ENCODE data around the gene ATP6V1B1. TPM values are rescaled to one million over a fixed set of nuclear protein-coding genes. Genes with fewer than 3 reads are reported as not detected.
"Not testable (repeated sequence)": the region's sequence is repeated elsewhere in the genome, so short reads cannot be mapped to it uniquely, and the experiment has no call there.

The ATP6V1B1 gene
- total RNA-seq, 1 donor from 2014 or later, result 2.4 TPM

- no peak for ATAC-seq
Measured at GRCh38 chr2:70992945-70993853, 57.5 kb downstream of the ATP6V1B1 start.

GRCh38 chr2:70994009-70994698 is 58.5 kb downstream of the ATP6V1B1 start:
- ATAC-seq, result peak; percentile 42

- peak; percentile 95 for ATAC-seq
Measured at GRCh38 chr2:70994699-70995425, 59.2 kb downstream of the ATP6V1B1 start, which contains the start of gene TEX261. TEX261 (minus strand) TSS chr2:70994873; CDS start chr2:70994757, 116 bp downstream.

GRCh38 chr2:70995426-70995729 is 59.7 kb downstream of the ATP6V1B1 start:
- peak; percentile 51 for ATAC-seq

GRCh38 chr2:70998885-70999284 is 63.2 kb downstream of the ATP6V1B1 start:
- not testable (repeated sequence) for ATAC-seq

- ATAC-seq, result no peak
Measured at GRCh38 chr2:70999362-70999761, 63.7 kb downstream of the ATP6V1B1 start.

- not testable (repeated sequence) for ATAC-seq
Measured at GRCh38 chr2:70999931-71000330, 64.2 kb downstream of the ATP6V1B1 start.

- peak; percentile 78 for ATAC-seq
Measured at GRCh38 chr2:71000780-71001591, 65.3 kb downstream of the ATP6V1B1 start.

GRCh38 chr2:71001592-71001927 is 65.9 kb downstream of the ATP6V1B1 start:
- peak; percentile 16 for ATAC-seq

GRCh38 chr2:71001981-71002570 is 66.4 kb downstream of the ATP6V1B1 start:
- ATAC-seq, result peak; percentile 19

GRCh38 chr2:71003396-71003795 is 67.7 kb downstream of the ATP6V1B1 start:
- no peak for ATAC-seq

GRCh38 chr2:71003966-71004755 is 68.5 kb downstream of the ATP6V1B1 start:
- ATAC-seq, result no peak

- no peak for ATAC-seq
Measured at GRCh38 chr2:71004857-71005256, 69.2 kb downstream of the ATP6V1B1 start.

GRCh38 chr2:71005271-71006202 is 69.8 kb downstream of the ATP6V1B1 start:
- no peak for ATAC-seq

GRCh38 chr2:71006323-71006722 is 70.6 kb downstream of the ATP6V1B1 start:
- ATAC-seq, result no peak

GRCh38 chr2:71006955-71007799 is 71.5 kb downstream of the ATP6V1B1 start:
- peak; percentile 39 for ATAC-seq

GRCh38 chr2:71008342-71008741 is 72.6 kb downstream of the ATP6V1B1 start:
- no peak for ATAC-seq

GRCh38 chr2:71011786-71012185 is 76.1 kb downstream of the ATP6V1B1 start:
- ATAC-seq, result not testable (repeated sequence)

Data from esophagus mucosa (tissue), 1 donor.